ENCODE measurements around the gene USP15.

USP15 gene

GRCh38 chr12:62258231-62258630 is 2.0 kb upstream of the USP15 start:
- DNase-seq (ENCODE audit: low spot score) = no peak

- DNase-seq (ENCODE audit: low spot score) = peak; percentile 34
These were observed 1.1 kb upstream of the USP15 start for GRCh38 chr12:62258941-62259630.

- DNase-seq (ENCODE audit: low spot score) = no peak
These were observed 592 bp upstream of the USP15 start for GRCh38 chr12:62259631-62259992.

GRCh38 chr12:62260733-62261683 is 804 bp downstream of the USP15 start:
- peak; percentile 74 for DNase-seq (ENCODE audit: low spot score)

- no peak for DNase-seq (ENCODE audit: low spot score)
These were observed 1.8 kb downstream of the USP15 start for GRCh38 chr12:62261876-62262517.

GRCh38 chr12:62263232-62263631 is 3.0 kb downstream of the USP15 start:
- DNase-seq (ENCODE audit: low spot score) = no peak

- DNase-seq (ENCODE audit: low spot score) = no peak
These were observed 3.8 kb downstream of the USP15 start for GRCh38 chr12:62263966-62264365.

GRCh38 chr12:62264706-62265105 is 4.5 kb downstream of the USP15 start:
- DNase-seq (ENCODE audit: low spot score) = no peak

- no peak for DNase-seq (ENCODE audit: low spot score)
These were observed 5.3 kb downstream of the USP15 start for GRCh38 chr12:62265511-62265910.

- no peak for DNase-seq (ENCODE audit: low spot score)
These were observed 6.8 kb downstream of the USP15 start for GRCh38 chr12:62267026-62267425.

GRCh38 chr12:62267480-62267879 is 7.3 kb downstream of the USP15 start:
- DNase-seq (ENCODE audit: low spot score) = no peak

- no peak for DNase-seq (ENCODE audit: low spot score)
These were observed 8.8 kb downstream of the USP15 start for GRCh38 chr12:62268956-62269355.

- DNase-seq (ENCODE audit: low spot score) = no peak
These were observed 9.4 kb downstream of the USP15 start for GRCh38 chr12:62269464-62270228.

GRCh38 chr12:62270384-62270783 is 10.2 kb downstream of the USP15 start:
- DNase-seq (ENCODE audit: low spot score) = no peak

- DNase-seq (ENCODE audit: low spot score) = no peak
These were observed 10.7 kb downstream of the USP15 start for GRCh38 chr12:62270872-62271271.

GRCh38 chr12:62272936-62273552 is 12.8 kb downstream of the USP15 start:
- no peak for DNase-seq (ENCODE audit: low spot score)

GRCh38 chr12:62273724-62274380 is 13.6 kb downstream of the USP15 start:
- DNase-seq (ENCODE audit: low spot score) = no peak

GRCh38 chr12:62278022-62278421 is 17.8 kb downstream of the USP15 start:
- DNase-seq (ENCODE audit: low spot score) = no peak

GRCh38 chr12:62279058-62279457 is 18.9 kb downstream of the USP15 start:
- no peak for DNase-seq (ENCODE audit: low spot score)

- no peak for DNase-seq (ENCODE audit: low spot score)
These were observed 19.8 kb downstream of the USP15 start for GRCh38 chr12:62279961-62280360.

Measured in kidney tubule cell (primary cell).